IMR-90 (cell line): ENCODE results near the gene GALR1. TPM values are rescaled to one million over a fixed set of nuclear protein-coding genes. Genes with fewer than 3 reads are reported as not detected.

Source experiments
- ATAC-seq: fragments of 200-7000 bp; cut with Tn5 transposase; 2 replicates; pipeline ENCODE4 v1.9.1; 2020; ENCODE audit warnings: low read depth, mild to moderate bottlenecking, moderate library complexity
- BruUV-seq: library from RNA; stranded (reverse); fragments of 400-500 nt; replicated peaks from 2 replicates; lab custom pipeline; 2021; lab: Mats Ljungman, UMichigan
- CTCF ChIA-PET: fragments of 300-600 bp; formaldehyde crosslinking; extraction: SDS; loops from one replicate; lab custom pipeline; 2021; ENCODE audit warnings: antibody characterized with exemption; lab: Yijun Ruan, JAX
- POLR2A ChIA-PET: fragments of 300-600 bp; sonication (Branson Sonifier 250); formaldehyde crosslinking; loops from one replicate; lab custom pipeline; 2022; ENCODE audit warnings: antibody characterized with exemption; ENCODE audit not compliant: unreplicated experiment; lab: Charles Lee
- DNase-seq: peaks from one replicate; pipeline ENCODE4 v3.0.0; 2013
- H2AFZ ChIP-seq: replicated peaks from 2 replicates; pipeline ENCODE3; 2013; ENCODE audit warnings: low read length, mild to moderate bottlenecking; ENCODE audit not compliant: poor library complexity
- H2AK5ac ChIP-seq: 2 replicates; pipeline ENCODE4 v1.6.1; 2013; ENCODE audit warnings: low read depth, low read length, inconsistent platforms
- H2AK9ac ChIP-seq: replicated peaks from 2 replicates; pipeline ENCODE3; 2013; ENCODE audit warnings: mild to moderate bottlenecking, low read depth, low read length, moderate library complexity; ENCODE audit not compliant: poor library complexity
- H2BK120ac ChIP-seq: 2 replicates; pipeline ENCODE4 v1.6.1; 2013; ENCODE audit warnings: low read depth, low read length, inconsistent platforms
- H2BK15ac ChIP-seq: 3 replicates; pipeline ENCODE4 v1.6.1; 2013; ENCODE audit warnings: low read depth, low read length, inconsistent platforms
- H2BK20ac ChIP-seq: 2 replicates; pipeline ENCODE4 v1.6.1; 2013; ENCODE audit warnings: low read depth, mild to moderate bottlenecking, inconsistent platforms, low read length, moderate library complexity
- H2BK5ac ChIP-seq: 2 replicates; pipeline ENCODE4 v1.6.1; 2013; ENCODE audit warnings: mild to moderate bottlenecking, low read depth, low read length, inconsistent platforms; ENCODE audit not compliant: poor library complexity, severe bottlenecking
- H3K14ac ChIP-seq: replicated peaks from 2 replicates; pipeline ENCODE4 v1.6.1; 2013; ENCODE audit warnings: low read depth, low read length, inconsistent platforms
- H3K18ac ChIP-seq: 2 replicates; pipeline ENCODE4 v1.6.1; 2013; ENCODE audit warnings: low read depth, low read length, control low read depth
- H3K23ac ChIP-seq: 2 replicates; pipeline ENCODE4 v1.6.1; 2013; ENCODE audit warnings: low read depth, low read length, inconsistent platforms
- H3K27ac ChIP-seq: 2 replicates; pipeline ENCODE4 v1.5.1; 2013; ENCODE audit warnings: mild to moderate bottlenecking, control low read depth, low read length; ENCODE audit not compliant: insufficient read depth
- H3K27me3 ChIP-seq: 2 replicates; pipeline ENCODE4 v1.6.1; 2013; ENCODE audit warnings: low read length; ENCODE audit not compliant: control insufficient read depth, insufficient read depth
- H3K36me3 ChIP-seq: 2 replicates; pipeline ENCODE4 v1.6.1; 2013; ENCODE audit warnings: low read length, mixed read lengths; ENCODE audit not compliant: control insufficient read depth, insufficient read depth
- H3K4ac ChIP-seq: 2 replicates; pipeline ENCODE4 v1.6.1; 2013; ENCODE audit warnings: low read depth, low read length, inconsistent platforms
- H3K4me1 ChIP-seq: 2 replicates; pipeline ENCODE4 v1.6.1; 2013; ENCODE audit warnings: low read length, mixed read lengths; ENCODE audit not compliant: control insufficient read depth, insufficient read depth
- H3K4me2 ChIP-seq: 2 replicates; pipeline ENCODE4 v1.6.1; 2013; ENCODE audit warnings: low read depth, mild to moderate bottlenecking, control low read depth, low read length, moderate library complexity
- H3K4me3 ChIP-seq: 2 replicates; pipeline ENCODE4 v1.5.1; 2013; ENCODE audit warnings: low read depth, mild to moderate bottlenecking, control low read depth, low read length, moderate library complexity; ENCODE audit not compliant: insufficient read depth
- H3K56ac ChIP-seq: 2 replicates; pipeline ENCODE4 v1.6.1; 2013; ENCODE audit warnings: low read length, inconsistent platforms; ENCODE audit not compliant: insufficient read depth; ENCODE audit errors: extremely low read depth
- H3K79me1 ChIP-seq, 2 experiments: 2 replicates each; pipeline ENCODE4 v1.6.1; 2013; ENCODE audit warnings: low read length in 2 of 2, inconsistent platforms in 1 of 2, low read depth in 1 of 2
- H3K9ac ChIP-seq: 2 replicates; pipeline ENCODE4 v1.6.1; 2013; ENCODE audit warnings: low read depth, low read length, control low read depth
- H3K9me1 ChIP-seq: 2 replicates; pipeline ENCODE4 v1.6.1; 2013; ENCODE audit warnings: low read length, inconsistent platforms; ENCODE audit not compliant: insufficient read depth
- H3K9me3 ChIP-seq: 2 replicates; pipeline ENCODE4 v1.6.1; 2013; ENCODE audit warnings: low read length; ENCODE audit not compliant: control insufficient read depth, insufficient read depth
- H4K20me1 ChIP-seq: 2 replicates; pipeline ENCODE4 v1.6.1; 2013; ENCODE audit warnings: low read length, inconsistent platforms; ENCODE audit not compliant: insufficient read depth
- H4K5ac ChIP-seq: 2 replicates; pipeline ENCODE4 v1.6.1; 2013; ENCODE audit warnings: mild to moderate bottlenecking, low read depth, low read length, control low read depth
- H4K8ac ChIP-seq, 2 experiments: 2 replicates each; pipeline ENCODE4 v1.6.1; 2013; ENCODE audit warnings: low read depth in 2 of 2, low read length in 2 of 2, control low read depth in 1 of 2, inconsistent platforms in 1 of 2
- H4K91ac ChIP-seq: 2 replicates; pipeline ENCODE4 v1.6.1; 2013; ENCODE audit warnings: low read depth, low read length, inconsistent platforms; ENCODE audit not compliant: insufficient read depth
- BHLHE40 ChIP-seq: fragments of 150-350 bp; IDR thresholded peaks from 2 replicates; pipeline ENCODE4 v1.6.1; 2016; ENCODE audit warnings: mild to moderate bottlenecking, low read depth, low read length
- CEBPB ChIP-seq: IDR thresholded peaks from 2 replicates; pipeline ENCODE4 v1.6.1; 2012; ENCODE audit warnings: low read depth, low read length, improper control_type of control experiment
- CHD1 ChIP-seq: IDR thresholded peaks from 2 replicates; pipeline ENCODE4 v1.6.1; 2012; ENCODE audit warnings: low read depth, low read length, improper control_type of control experiment
- CTCF ChIP-seq: conservative IDR thresholded peaks from 2 replicates; pipeline ENCODE4 v1.5.1; 2012; ENCODE audit warnings: mild to moderate bottlenecking, low read depth, low read length, improper control_type of control experiment
- ELK1 ChIP-seq: fragments of 150-350 bp; IDR thresholded peaks from 2 replicates; pipeline ENCODE4 v1.6.1; 2016; ENCODE audit warnings: low read depth, mild to moderate bottlenecking, low read length, moderate library complexity, borderline replicate concordance
- FOS ChIP-seq: fragments of 150-350 bp; IDR thresholded peaks from 2 replicates; pipeline ENCODE4 v1.6.1; 2016; ENCODE audit warnings: low read depth, low read length
- MAFK ChIP-seq: IDR thresholded peaks from 2 replicates; pipeline ENCODE4 v1.6.1; 2012; ENCODE audit warnings: low read depth, low read length, improper control_type of control experiment
- MAZ ChIP-seq: IDR thresholded peaks from 2 replicates; pipeline ENCODE4 v1.6.1; 2012; ENCODE audit warnings: low read depth, mild to moderate bottlenecking, low read length, improper control_type of control experiment, moderate library complexity, borderline replicate concordance
- NFE2L2 ChIP-seq: fragments of 150-350 bp; IDR thresholded peaks from 2 replicates; pipeline ENCODE4 v1.6.1; 2016; ENCODE audit warnings: low read depth, mild to moderate bottlenecking, low read length
- POLR2A ChIP-seq: IDR thresholded peaks from 2 replicates; pipeline ENCODE4 v1.6.1; 2012; ENCODE audit warnings: mild to moderate bottlenecking, low read depth, low read length
- RAD21 ChIP-seq: IDR thresholded peaks from 2 replicates; pipeline ENCODE4 v1.6.1; 2012; ENCODE audit warnings: low read length, improper control_type of control experiment
- RCOR1 ChIP-seq: IDR thresholded peaks from 2 replicates; pipeline ENCODE4 v1.6.1; 2012; ENCODE audit warnings: mild to moderate bottlenecking, low read length, improper control_type of control experiment; ENCODE audit not compliant: insufficient replicate concordance
- RFX5 ChIP-seq: IDR thresholded peaks from 2 replicates; pipeline ENCODE4 v1.8.0; 2012; ENCODE audit warnings: low read depth, mild to moderate bottlenecking, low read length, moderate library complexity
- SMC3 ChIP-seq: fragments of 150-350 bp; IDR thresholded peaks from 2 replicates; pipeline ENCODE4 v1.6.1; 2016; ENCODE audit warnings: low read depth, mild to moderate bottlenecking, antibody characterized with exemption, low read length, moderate library complexity
- WGBS, 2 experiments: methylation state at CpG; one replicate each; pipeline versions ENCODE4 v1.1.5 to v1.1.7; 2013; ENCODE audit warnings: missing lambda C conversion rate in 2 of 2; ENCODE audit not compliant: insufficient read length in 1 of 2; ENCODE audit errors: extremely low coverage in 2 of 2; 5-methylcytosine and 5-hydroxymethylcytosine counted together
- dilution Hi-C: fragments of 300-500 bp; cut with HindIII; formaldehyde crosslinking; loops from one replicate; pipeline ENCODE4 v1.14.3; 2018; ENCODE audit warnings: low sequenced_read_pairs; ENCODE audit not compliant: unreplicated experiment
- in situ Hi-C: fragments of 300-500 bp; cut with MboI; formaldehyde crosslinking; loops from 3 replicates; pipeline ENCODE4 v1.14.3; 2019; ENCODE audit warnings: low sequenced_read_pairs, inconsistent platforms, mixed read lengths
- intact Hi-C: fragments of 100-400 bp; cut with micrococcal nuclease; formaldehyde crosslinking; loops from 2 replicates; pipeline ENCODE4 v1.10.0; 2022
- polyA plus RNA-seq, 3 experiments: library from polyadenylated mRNA; depleted of rRNA; stranded (reverse); fragments of >200 nt; gene quantifications; 2 replicates each; pipeline ENCODE4 v1.2.3, GENCODE V29; 2012; ENCODE audit warnings: low replicate concordance in 1 of 3
- total RNA-seq: library from RNA; depleted of rRNA; stranded (reverse); fragments of >200 nt; gene quantifications from 2 replicates; pipeline ENCODE4 v1.2.3, GENCODE V29; 2012
- TF ChIP-seq, protein P1 (sequence below): fragments of 150-350 bp; IDR thresholded peaks from 2 replicates; pipeline ENCODE4 v1.6.1; 2017; ENCODE audit warnings: mild to moderate bottlenecking, antibody characterized with exemption, low read length, low read depth

The GALR1 gene
- total and polyA plus RNA-seq, 2 of the 4 experiments (the other 2 are of a cell fraction), result not detected

- no CpG with 5 or more reads among the region's 4 CpGs for WGBS, 2 experiments
- ATAC-seq, result no peak
- Histone ChIP-seq H3K14ac (peak overlapping the region; percentile 59), H3K4me2 (peak overlapping the region; percentile 84), H4K91ac (peak overlapping the region; percentile 84), H3K4ac (peak overlapping the region; percentile 86), H4K20me1 (no peaks in the 10 kb centered on the region), H3K36me3 (no peaks in the 10 kb centered on the region), H4K5ac (peak overlapping the region; percentile 94), H2AK5ac (peak overlapping the region; percentile 46; the same call in 1 of the 2 replicates), H3K4me1 (peaks cover 15% of the 10 kb centered on the region), H3K9ac (0 out of 2 replicates have a peak overlapping the region, but pooled peaks have one; percentile 7), H3K56ac (peak overlapping the region; percentile 51; the same call in 1 of the 2 replicates), H2AFZ (peak overlapping the region; percentile 60), H2BK5ac (peak overlapping the region; percentile 88), H3K4me3 (peak overlapping the region; percentile 25; the same call in 1 of the 2 replicates), H2AK9ac (no peak overlapping the region), H2BK15ac (peak overlapping the region; percentile 48; the same call in 2 of the 3 replicates), H3K27ac (peak overlapping the region; percentile 46), H2BK20ac (peak overlapping the region; percentile 82; the same call in 1 of the 2 replicates), H3K79me1 (no peaks in the 10 kb centered on the region), H3K9me1 (peaks cover 12% of the 10 kb centered on the region; the same call in 1 of the 2 replicates), H3K9me3 (no peaks in the 10 kb centered on the region), H2BK120ac (peak overlapping the region; percentile 90), H3K23ac (peak overlapping the region; percentile 66), H3K27me3 (no peaks in the 10 kb centered on the region), H4K8ac (peak overlapping the region; percentile 84 to 85), H3K18ac (peak overlapping the region; percentile 99)
- CTCF ChIA-PET, result interaction anchor here (1.8 kb wide), 1 partner anchor 209 kb away, joined by 6 read pairs; no protein-coding TSS in a partner anchor
- BruUV-seq, result no TSS peak
- intact Hi-C loops, result loop anchor here (5.0 kb wide), 1 partner anchor 82 kb away; no protein-coding TSS in a partner anchor
- DNase-seq, result peak; percentile 65
- dilution Hi-C loops, result no loop called here
- POLR2A ChIA-PET, result interaction anchor here (0.6 kb wide), 1 partner anchor 105 kb away, joined by 3 read pairs; no protein-coding TSS in a partner anchor
- in situ Hi-C loops, result loop anchor here (5.0 to 25.0 kb wide), 3 partner anchors 142 to 397 kb away; partner anchors contain the start of gene ZNF236
- no peak for TF ChIP-seq RCOR1
- TF ChIP-seq BHLHE40, result no peak
- TF ChIP-seq POLR2A, result no peak
- no peak for TF ChIP-seq CTCF
- TF ChIP-seq CHD1, result no peak
- no peak for TF ChIP-seq FOS
- no peak for TF ChIP-seq MAZ
- no peak for TF ChIP-seq RAD21
- no peak for TF ChIP-seq RFX5
- TF ChIP-seq NFE2L2, result no peak
- TF ChIP-seq, protein P1, sequence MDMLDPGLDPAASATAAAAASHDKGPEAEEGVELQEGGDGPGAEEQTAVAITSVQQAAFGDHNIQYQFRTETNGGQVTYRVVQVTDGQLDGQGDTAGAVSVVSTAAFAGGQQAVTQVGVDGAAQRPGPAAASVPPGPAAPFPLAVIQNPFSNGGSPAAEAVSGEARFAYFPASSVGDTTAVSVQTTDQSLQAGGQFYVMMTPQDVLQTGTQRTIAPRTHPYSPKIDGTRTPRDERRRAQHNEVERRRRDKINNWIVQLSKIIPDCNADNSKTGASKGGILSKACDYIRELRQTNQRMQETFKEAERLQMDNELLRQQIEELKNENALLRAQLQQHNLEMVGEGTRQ, result no peak
- TF ChIP-seq ELK1, result no peak
- no peak for TF ChIP-seq MAFK
- no peak for TF ChIP-seq SMC3
- TF ChIP-seq CEBPB, result no peak
Observed at GRCh38 chr18:77208964-77209363, 40.7 kb upstream of the GALR1 start.
